LNCaP clone FGC (cell line): ENCODE measurements around the gene PTF1A.

ENCODE experiments used
- DNase-seq: peaks from one replicate; pipeline ENCODE4 v3.0.0-alpha.2; 2011; ENCODE audit warnings: low read depth
- H3K4me3 ChIP-seq: 2 replicates; pipeline ENCODE4 v1.5.1; 2011; ENCODE audit warnings: mild to moderate bottlenecking, low read depth, low read length, control low read depth
- CTCF ChIP-seq: IDR thresholded peaks from 2 replicates; pipeline ENCODE4 v1.5.1; 2012; ENCODE audit warnings: mild to moderate bottlenecking; ENCODE audit not compliant: control insufficient read depth, insufficient read depth; ENCODE audit errors: extremely low read depth

Gene PTF1A

GRCh38 chr10:23186697-23187096 lies 5.4 kb upstream of the PTF1A start:
- H3K4me3 ChIP-seq = no peak overlapping the region
- DNase-seq = no peak

GRCh38 chr10:23187155-23187554 lies 5.0 kb upstream of the PTF1A start:
- H3K4me3 ChIP-seq = no peak overlapping the region
- no peak for DNase-seq
- TF ChIP-seq CTCF = no peak

More at GRCh38 chr10:23186697-23187096, 5.4 kb upstream of the PTF1A start:
- TF ChIP-seq CTCF = no peak

- no peak for TF ChIP-seq CTCF
- no peak overlapping the region for H3K4me3 ChIP-seq
- no peak for DNase-seq
Observed at GRCh38 chr10:23189024-23189423, 3.1 kb upstream of the PTF1A start.

- H3K4me3 ChIP-seq = no peak overlapping the region
- TF ChIP-seq CTCF = no peak
- DNase-seq = no peak
Observed at GRCh38 chr10:23190872-23191763, 994 bp upstream of the PTF1A start.

GRCh38 chr10:23192712-23193434 lies 761 bp downstream of the PTF1A start:
- H3K4me3 ChIP-seq = no peak overlapping the region
- no peak for DNase-seq

GRCh38 chr10:23193435-23194074 lies 1.4 kb downstream of the PTF1A start:
- no peak for TF ChIP-seq CTCF
- no peak for DNase-seq
- H3K4me3 ChIP-seq = no peak overlapping the region

More at GRCh38 chr10:23192712-23193434, 761 bp downstream of the PTF1A start:
- TF ChIP-seq CTCF = no peak
